NCI-H446 (cell line): ENCODE data around the gene ECSCR.
A peak's percentile ranks its signal among the peaks of the same experiment; 100 is the strongest.
"Not testable (repeated sequence)": the region's sequence is repeated elsewhere in the genome, so short reads cannot be mapped to it uniquely, and the experiment has no call there.

Source experiments
- DNase-seq, 2 experiments: peaks; one replicate each; lab custom pipeline; 2025; lab: John Stamatoyannopoulos, UW

ECSCR gene

GRCh38 chr5:139410993-139411828 is 51.3 kb downstream of the ECSCR start:
- no peak for DNase-seq

- DNase-seq, result no peak
These were observed 52.2 kb downstream of the ECSCR start for GRCh38 chr5:139410121-139410992.

GRCh38 chr5:139409116-139409515 is 53.4 kb downstream of the ECSCR start:
- DNase-seq, result not testable (repeated sequence)

- DNase-seq, result no peak
These were observed 54.4 kb downstream of the ECSCR start for GRCh38 chr5:139408191-139408590.

GRCh38 chr5:139407517-139407916 is 55.0 kb downstream of the ECSCR start:
- DNase-seq, result no peak

GRCh38 chr5:139406963-139407362 is 55.6 kb downstream of the ECSCR start:
- DNase-seq, result no peak

- DNase-seq, result no peak
These were observed 58.1 kb downstream of the ECSCR start for GRCh38 chr5:139404484-139404840.

GRCh38 chr5:139403787-139404483 is 58.6 kb downstream of the ECSCR start, which contains the start of gene SPATA24:
SPATA24 (minus strand) TSS chr5:139404089; CDS start chr5:139404060, 29 bp downstream.
- DNase-seq, result peak; percentile 96 to 97

GRCh38 chr5:139403418-139403786 is 59.1 kb downstream of the ECSCR start:
- DNase-seq, result no peak

- DNase-seq, result peak in 1 of 2 experiments; percentile 49
These were observed 59.9 kb downstream of the ECSCR start for GRCh38 chr5:139402561-139403158.

GRCh38 chr5:139401546-139401945 is 61.0 kb downstream of the ECSCR start:
- no peak for DNase-seq

- DNase-seq, result no peak
These were observed 62.9 kb downstream of the ECSCR start for GRCh38 chr5:139399501-139400121.
